Lung (tissue), 12 donors: ENCODE results near the gene CDK9. TPM values are rescaled to one million over a fixed set of nuclear protein-coding genes. Genes with fewer than 3 reads are reported as not detected.

Experiments
- ATAC-seq: fragments of 200-7000 bp; cut with Tn5 transposase; one replicate; pipeline ENCODE4 v1.9.1; 2020; ENCODE audit warnings: moderate number of reproducible peaks; ENCODE audit not compliant: insufficient read depth, low FRiP score
- DNase-seq, 3 donors: peaks; one replicate each; pipeline ENCODE4 v3.0.0-alpha.2; 2013 to 2017
- H3K27ac ChIP-seq, 2 donors: one replicate each; pipeline ENCODE4 v1.5.1; 2013; ENCODE audit warnings: mild to moderate bottlenecking in 2 of 2, moderate library complexity in 2 of 2, control low read depth in 1 of 2, inconsistent platforms in 1 of 2, low read depth in 1 of 2, low read length in 1 of 2
- H3K27me3 ChIP-seq, 3 donors: one replicate each; pipeline ENCODE4 v1.5.1; 2013; ENCODE audit warnings: low read length in 2 of 3; ENCODE audit not compliant: control insufficient read depth in 3 of 3, insufficient read depth in 3 of 3
- H3K36me3 ChIP-seq, 4 donors: one replicate each; pipeline ENCODE4 v1.5.1; 2013; ENCODE audit warnings: low read length in 4 of 4, mild to moderate bottlenecking in 1 of 4, moderate library complexity in 1 of 4; ENCODE audit not compliant: control insufficient read depth in 4 of 4, insufficient read depth in 4 of 4
- H3K4me1 ChIP-seq, 5 donors: one replicate each; pipeline ENCODE4 v1.5.1; 2013; ENCODE audit warnings: low read length in 5 of 5, mild to moderate bottlenecking in 2 of 5, moderate library complexity in 1 of 5; ENCODE audit not compliant: control insufficient read depth in 5 of 5, insufficient read depth in 5 of 5
- H3K4me3 ChIP-seq: one replicate; pipeline ENCODE4 v1.5.1; 2013; ENCODE audit warnings: mild to moderate bottlenecking, control low read depth, moderate library complexity
- H3K9ac ChIP-seq, 2 donors: one replicate each; pipeline ENCODE4 v1.5.1; 2013; ENCODE audit warnings: low read length in 2 of 2, control low read depth in 1 of 2; ENCODE audit not compliant: insufficient read depth in 1 of 2
- H3K9me3 ChIP-seq, 4 donors: one replicate each; pipeline ENCODE4 v1.5.1; 2013; ENCODE audit warnings: low read length in 3 of 4, mild to moderate bottlenecking in 1 of 4, moderate library complexity in 1 of 4; ENCODE audit not compliant: control insufficient read depth in 4 of 4, insufficient read depth in 3 of 4
- CTCF ChIP-seq: IDR thresholded peaks from 2 replicates; pipeline ENCODE4 v1.5.1; 2012; ENCODE audit warnings: mild to moderate bottlenecking; ENCODE audit errors: control extremely low read depth, extremely low read depth
- WGBS, 2 donors: extraction: QIAGEN DNeasy Blood & Tissue Kit; methylation state at CpG; one replicate each; pipeline ENCODE4 v1.1.7; 2013; 5-methylcytosine and 5-hydroxymethylcytosine counted together
- polyA plus RNA-seq, 2 donors: library from polyadenylated mRNA; stranded (reverse); fragments of 200-250 nt; gene quantifications; one replicate each; pipeline ENCODE4 v1.2.1, GENCODE V29; 2013
- total RNA-seq, 2 donors: library from RNA; depleted of rRNA in 1 of 2; stranded (reverse); fragments of >200 nt in 1 of 2; gene quantifications; one replicate each; pipeline ENCODE4 v1.2.1, GENCODE V29; 2014 to 2021
- donor health status: control.
- donor health status: control.
- donor health status: Bipolar disorder and iron deficiency.
- donor health status: healthy.
- donor health status: DM: yes; HTN: yes; CAD: no.

CDK9 gene
- total and polyA plus RNA-seq, 4 donors, result 53.9 to 97.9 (median 55.4) TPM

DNA sequence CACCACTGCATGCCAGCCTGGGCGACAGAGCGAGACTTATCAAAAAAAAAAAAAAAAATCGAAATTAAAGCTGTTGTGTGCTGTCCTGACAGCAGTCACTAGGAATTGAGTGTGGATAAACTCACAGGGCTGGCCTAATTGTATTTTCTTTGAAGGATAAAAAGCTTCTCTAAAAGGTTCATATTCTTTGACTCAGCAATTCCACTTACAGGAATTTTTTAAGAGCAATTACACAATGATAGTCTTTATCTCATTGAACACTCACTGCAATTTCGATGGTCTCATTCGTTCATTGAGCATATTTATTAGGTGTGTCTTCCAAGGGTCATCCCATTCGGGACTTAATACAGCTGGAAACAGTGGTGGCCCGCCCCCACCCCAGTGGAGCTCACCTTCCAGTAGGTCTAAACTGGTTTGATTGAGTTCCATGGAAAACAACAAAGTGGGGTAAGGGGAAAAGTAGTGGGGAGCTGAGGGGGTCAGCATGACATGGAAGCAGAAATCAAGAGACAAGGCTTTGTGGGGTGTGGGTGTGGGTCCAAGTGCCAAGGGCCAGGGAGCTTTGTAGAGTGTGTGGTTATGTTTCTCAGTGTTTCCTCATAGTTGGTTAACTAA, 6.7 kb downstream of the CDK9 start:
- ATAC-seq (no peak), DNase-seq (no peak)
- Histone ChIP-seq H3K27ac (no peak overlapping the region), H3K9me3 (no peaks in the 10 kb centered on the region), H3K4me3 (no peak overlapping the region), H3K27me3 (no peaks in the 10 kb centered on the region), H3K36me3 (peaks cover 12 to 43% (median 31%) of the 10 kb centered on the region in 4 donors), H3K9ac (no peak overlapping the region), H3K4me1 (peaks cover 0 to 22% (median 8%) of the 10 kb centered on the region in 5 donors)
- WGBS, 2 donors, result 68 to 82% methylated on average over 7 of the region's 7 CpGs
- no peak for TF ChIP-seq CTCF

GRCh38 chr9:127793093-127793708, 7.4 kb downstream of the CDK9 start:
- WGBS, 2 donors, result 80 to 81% methylated on average over 7 to 8 of the region's 8 CpGs
- Histone ChIP-seq H3K4me1 (peaks cover 0 to 22% (median 8%) of the 10 kb centered on the region in 5 donors), H3K9me3 (no peaks in the 10 kb centered on the region), H3K27me3 (no peaks in the 10 kb centered on the region), H3K9ac (no peak overlapping the region), H3K27ac (peak overlapping the region in 1 of 2 donors; percentile 30), H3K36me3 (peaks cover 6 to 36% (median 26%) of the 10 kb centered on the region in 4 donors), H3K4me3 (no peak overlapping the region)
- TF ChIP-seq CTCF, result no peak
- no peak for DNase-seq
- no peak for ATAC-seq

DNA sequence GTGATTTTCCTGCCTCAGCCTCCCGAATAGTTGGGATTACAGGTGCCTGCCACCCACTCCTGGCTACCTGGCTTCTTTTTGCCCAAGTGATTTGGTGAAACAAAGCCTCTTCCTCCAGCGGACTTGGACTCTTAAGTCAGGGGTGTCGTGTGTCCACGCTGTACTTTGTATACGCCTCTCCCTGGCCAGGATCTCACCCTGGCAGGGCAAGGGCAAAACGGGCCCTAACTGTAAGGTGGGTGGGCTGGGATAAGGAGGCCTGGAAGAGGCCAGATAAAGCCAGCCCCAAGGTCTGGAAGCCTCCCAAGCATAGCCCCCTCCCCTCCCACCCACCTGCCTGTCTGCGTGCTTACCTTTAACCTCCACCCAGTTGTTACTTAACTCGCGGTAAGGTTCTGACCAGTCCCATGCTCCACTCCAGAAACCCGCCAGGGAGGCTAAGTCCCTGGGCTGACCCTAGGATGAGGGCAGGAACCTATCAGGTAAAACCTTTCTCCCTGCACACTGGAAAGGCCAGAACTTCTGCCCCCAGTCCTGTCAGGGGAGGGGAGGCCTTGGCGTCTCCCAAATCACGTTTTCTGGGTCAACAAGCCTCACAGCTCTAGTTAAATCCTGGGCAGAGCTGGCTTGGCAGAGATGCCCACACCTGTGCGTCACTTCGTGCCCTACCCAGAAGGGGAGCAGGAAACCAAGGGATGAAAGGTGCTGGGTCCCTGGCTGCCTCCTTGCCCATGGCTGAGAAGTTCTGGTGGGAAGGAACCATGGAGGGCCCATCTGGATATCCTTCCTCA, 8.4 kb downstream of the CDK9 start:
- no peaks in the 10 kb centered on the region for H3K9me3 ChIP-seq
- ATAC-seq (peak; percentile 37), DNase-seq (no peak)
- no peak overlapping the region for H3K9ac ChIP-seq
- no peaks in the 10 kb centered on the region for H3K27me3 ChIP-seq
- H3K27ac ChIP-seq, result peak overlapping the region in 1 of 2 donors; percentile 80
- H3K4me1 ChIP-seq, result peaks cover 0 to 19% (median 8%) of the 10 kb centered on the region in 5 donors
- H3K36me3 ChIP-seq, result peaks cover 6 to 27% (median 18%) of the 10 kb centered on the region in 4 donors
- 62 to 81% methylated on average over 13 to 14 of the region's 14 CpGs for WGBS, 2 donors
- H3K4me3 ChIP-seq, result no peak overlapping the region
- TF ChIP-seq CTCF, result no peak
